ENCODE data around the gene LGALS4.
"Not testable (repeated sequence)": the region's sequence is repeated elsewhere in the genome, so short reads cannot be mapped to it uniquely, and the experiment has no call there.

LGALS4 gene

DNA sequence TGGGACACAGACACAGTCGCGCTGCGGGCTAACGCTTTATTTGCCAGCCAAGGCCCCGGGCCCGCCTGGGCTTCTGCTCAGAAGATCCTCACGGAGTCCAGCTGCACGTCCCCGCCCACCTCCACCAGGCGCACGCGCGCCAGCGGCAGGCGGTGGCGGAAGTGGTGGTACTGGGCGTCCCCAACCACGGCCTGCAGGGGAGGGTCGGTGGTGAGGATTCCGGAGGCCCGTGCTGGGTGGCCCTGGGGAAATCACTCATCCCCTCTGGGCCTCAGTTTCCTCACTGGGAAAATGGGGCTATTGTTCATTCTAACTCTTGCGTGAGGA is 41.8 kb downstream of the LGALS4 start:
- not testable (repeated sequence) for DNase-seq (ENCODE audit: low read depth, low spot score)

GRCh38 chr19:38770228-38770948 is 42.4 kb downstream of the LGALS4 start:
- DNase-seq (ENCODE audit: low read depth, low spot score) = not testable (repeated sequence)

DNA sequence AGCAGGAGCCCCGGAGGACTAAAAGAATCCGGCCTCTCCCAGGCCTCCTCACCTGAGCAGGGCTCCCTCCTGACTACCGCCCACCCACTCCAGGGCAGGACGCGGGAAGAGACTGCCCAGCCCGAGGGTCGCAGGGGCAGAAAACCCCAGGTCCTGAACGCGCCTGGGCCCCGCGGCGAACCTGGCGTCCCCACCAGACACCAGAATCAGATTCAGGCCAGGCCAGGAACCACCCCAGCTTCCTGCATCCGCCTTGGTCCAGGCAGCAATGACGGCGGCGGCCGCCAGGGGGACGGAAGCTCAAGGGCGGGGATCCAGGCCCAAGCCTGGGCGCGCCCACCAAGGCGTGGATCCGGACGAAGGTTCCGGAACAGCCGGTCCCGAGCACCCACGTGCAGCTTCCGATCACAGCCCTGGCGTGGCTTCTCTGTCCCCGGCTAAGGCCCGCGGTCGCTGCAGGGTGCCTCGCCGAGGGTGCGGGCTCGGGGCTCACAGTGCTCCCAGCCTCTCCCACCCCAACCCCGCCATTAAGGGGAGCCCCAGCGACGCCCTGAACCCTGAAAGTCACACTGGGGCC is 43.0 kb downstream of the LGALS4 start:
- DNase-seq (ENCODE audit: low read depth, low spot score) = peak; percentile 20

DNA sequence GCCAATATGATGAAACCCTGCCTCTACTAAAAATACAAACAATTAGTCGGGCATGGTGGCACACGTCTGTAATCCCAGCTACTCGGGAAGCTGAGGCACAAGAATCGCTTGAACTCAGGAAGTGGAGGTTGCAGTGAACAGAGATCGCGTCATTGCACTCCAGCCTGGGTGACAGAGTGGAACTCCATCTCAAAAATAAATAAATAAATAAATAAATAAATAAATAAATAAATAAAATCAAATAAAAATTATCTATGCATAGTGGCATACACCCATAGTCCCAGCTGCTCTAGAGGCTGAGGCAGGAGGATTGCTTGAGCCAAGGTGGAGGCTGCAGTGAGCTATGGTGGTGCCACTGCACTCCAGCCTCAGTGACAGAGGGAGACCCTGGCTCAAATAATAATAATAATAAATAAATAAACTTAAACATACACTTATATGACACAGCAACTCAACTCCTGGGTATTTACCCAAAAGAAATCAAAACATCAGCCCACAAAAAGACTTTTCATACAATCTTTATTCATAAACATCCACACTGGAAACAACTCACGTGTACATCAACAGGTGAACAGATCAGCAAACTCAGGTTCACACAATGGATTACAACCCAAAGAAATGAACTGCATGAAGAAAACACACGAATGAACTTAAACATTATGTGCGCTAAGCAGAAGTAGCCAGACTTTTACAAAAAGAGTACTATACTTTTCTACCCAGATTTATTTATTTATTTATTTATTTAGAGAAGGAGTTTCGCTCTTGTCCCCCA is 46.3 kb downstream of the LGALS4 start:
- no peak for DNase-seq (ENCODE audit: low read depth, low spot score)

DNA sequence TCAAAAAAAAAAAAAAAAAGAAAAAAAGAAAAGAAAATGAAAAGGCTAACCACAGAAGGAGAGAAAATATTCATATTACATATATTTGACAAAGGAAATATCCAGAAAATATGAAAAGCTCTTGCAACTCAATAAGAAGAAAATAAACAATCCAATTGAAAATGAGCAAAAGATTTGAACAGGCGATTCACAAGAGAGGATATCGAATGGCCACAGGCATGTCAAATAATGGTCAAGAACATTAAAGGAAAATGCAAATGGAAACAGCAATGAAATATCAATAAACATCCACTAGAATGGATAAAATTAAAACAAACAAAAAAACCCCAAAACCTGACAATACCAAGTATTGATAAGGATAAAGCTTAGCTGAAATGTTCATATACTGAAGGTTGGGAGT is 47.5 kb downstream of the LGALS4 start:
- DNase-seq (ENCODE audit: low read depth, low spot score) = no peak

DNA sequence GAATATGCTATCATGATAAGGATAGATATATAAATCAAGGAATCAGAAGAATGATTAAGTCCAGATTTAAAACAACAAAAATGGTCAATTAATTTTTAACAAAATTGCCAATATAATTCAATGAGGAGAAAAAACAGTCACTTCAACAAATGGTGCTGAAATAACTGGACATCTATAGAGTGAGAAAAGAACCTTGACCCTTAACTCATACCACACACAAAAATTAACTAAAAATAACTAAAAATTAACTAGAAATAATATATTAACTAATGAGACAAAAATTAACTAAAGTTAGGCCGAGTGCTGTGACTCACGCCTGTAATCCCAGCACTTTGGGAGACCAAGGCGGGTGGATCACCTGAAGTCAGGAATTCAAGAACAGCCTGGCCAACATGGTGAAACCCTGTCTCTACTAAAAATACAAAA is 48.9 kb downstream of the LGALS4 start:
- DNase-seq (ENCODE audit: low read depth, low spot score) = no peak

DNA sequence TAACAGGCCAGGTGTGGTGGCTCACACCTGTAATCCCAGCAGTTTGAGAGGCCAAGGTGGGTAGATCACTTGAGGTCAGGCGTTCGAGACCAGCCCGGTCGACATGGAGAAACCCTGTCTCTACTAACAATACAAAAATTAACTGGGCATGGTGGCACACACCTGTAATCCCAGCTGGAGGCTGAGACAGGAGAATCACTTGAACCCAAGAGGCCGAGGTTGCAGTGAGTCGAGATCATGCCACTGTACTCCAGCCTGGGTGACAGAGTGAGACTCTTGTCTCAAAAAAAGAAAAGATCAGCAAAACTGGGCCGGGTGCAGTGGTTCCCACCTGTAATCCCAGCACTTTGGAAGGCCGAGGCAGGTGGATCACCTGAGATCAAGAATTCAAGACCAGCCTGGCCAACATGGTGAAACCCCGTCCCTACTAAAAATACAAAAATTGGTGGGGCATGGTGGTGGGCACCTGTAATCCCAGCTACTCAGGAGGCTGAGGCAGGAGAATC is 50.8 kb downstream of the LGALS4 start:
- DNase-seq (ENCODE audit: low read depth, low spot score) = not testable (repeated sequence)

- not testable (repeated sequence) for DNase-seq (ENCODE audit: low read depth, low spot score)
Measured at GRCh38 chr19:38760805-38761517, 51.8 kb downstream of the LGALS4 start.

DNA sequence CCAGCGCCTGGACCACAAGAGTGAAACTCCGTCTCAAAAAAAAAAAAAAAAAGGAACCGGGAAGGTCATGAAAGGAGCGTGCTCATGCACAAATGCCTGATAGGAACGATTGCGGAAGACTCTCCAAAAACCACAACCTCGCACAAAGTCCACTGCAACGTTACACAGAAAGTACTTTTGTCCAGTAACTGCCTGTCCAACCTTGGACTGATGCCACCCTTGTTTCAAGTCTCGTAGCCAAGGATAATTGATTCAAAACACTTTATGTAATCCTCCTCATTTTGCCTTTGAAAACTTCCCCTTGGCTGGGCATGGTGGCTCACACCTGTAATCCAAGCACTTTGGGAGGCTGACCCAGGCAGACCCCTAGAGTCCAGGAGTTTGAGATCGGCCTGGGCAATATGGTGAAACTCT is 53.1 kb downstream of the LGALS4 start:
- DNase-seq (ENCODE audit: low read depth, low spot score) = no peak

- not testable (repeated sequence) for DNase-seq (ENCODE audit: low read depth, low spot score)
Measured at GRCh38 chr19:38754196-38754595, 58.5 kb downstream of the LGALS4 start.

- not testable (repeated sequence) for DNase-seq (ENCODE audit: low read depth, low spot score)
Measured at GRCh38 chr19:38753783-38754182, 59.0 kb downstream of the LGALS4 start.
